WI38 (cell line): ENCODE results near the gene METTL21A.

Experiments
- H3K4me3 ChIP-seq: 2 replicates; pipeline ENCODE4 v1.5.1; 2011; ENCODE audit warnings: low read depth, mild to moderate bottlenecking, control low read depth, low read length
- CTCF ChIP-seq: IDR thresholded peaks from 2 replicates; pipeline ENCODE4 v1.5.1; 2012; ENCODE audit warnings: low read depth, mild to moderate bottlenecking, control low read depth, low read length

The METTL21A gene

GRCh38 chr2:207625014-207625907 is at the start of gene METTL21A:
METTL21A (minus strand) TSS chr2:207625394; CDS start chr2:207624375, 1,019 bp downstream.
- TF ChIP-seq CTCF: peak; percentile 33; the same call in 1 of the 2 replicates
- peak within 1 kb of the TSS; percentile 84 for H3K4me3 ChIP-seq

GRCh38 chr2:207674826-207675225 is 49.6 kb upstream of the METTL21A start:
- no peak for TF ChIP-seq CTCF
- H3K4me3 ChIP-seq: no peak overlapping the region

GRCh38 chr2:207674266-207674774 is 49.1 kb upstream of the METTL21A start:
- TF ChIP-seq CTCF: no peak
- no peak overlapping the region for H3K4me3 ChIP-seq

- TF ChIP-seq CTCF: no peak
- no peak overlapping the region for H3K4me3 ChIP-seq
Measured at GRCh38 chr2:207673431-207673830, 48.2 kb upstream of the METTL21A start.

GRCh38 chr2:207670887-207671286 is 45.7 kb upstream of the METTL21A start:
- H3K4me3 ChIP-seq: no peak overlapping the region
- TF ChIP-seq CTCF: no peak

GRCh38 chr2:207663870-207664545 is 38.8 kb upstream of the METTL21A start:
- H3K4me3 ChIP-seq: no peak overlapping the region

More at GRCh38 chr2:207663870-207664545, 38.8 kb upstream of the METTL21A start:
- no peak for TF ChIP-seq CTCF
